Activated CD4-positive, alpha-beta T cell treated with anti-CD3 and anti-CD28 coated beads for 36 hours (primary cell): ENCODE measurements around the gene PGAM4. TPM values are rescaled to one million over a fixed set of nuclear protein-coding genes. Genes with fewer than 3 reads are reported as not detected.
"Not testable (repeated sequence)": the region's sequence is repeated elsewhere in the genome, so short reads cannot be mapped to it uniquely, and the experiment has no call there.

Experiments used
- ATAC-seq: fragments of 200-7000 bp; cut with Tn5 transposase; one replicate; pipeline ENCODE4 v1.10.0; 2021; ENCODE audit warnings: mild to moderate bottlenecking, moderate library complexity
- CTCF ChIA-PET: fragments of 350-600 bp; sonication (Branson Sonifier 250); formaldehyde crosslinking; loops from one replicate; lab custom pipeline; 2021; ENCODE audit warnings: antibody characterized with exemption; lab: Charles Lee
- POLR2A ChIA-PET: fragments of 350-600 bp; sonication (Branson Sonifier 250); formaldehyde crosslinking; loops from one replicate; lab custom pipeline; 2021; ENCODE audit warnings: antibody characterized with exemption, inconsistent platforms; lab: Charles Lee
- DNase-seq: peaks from one replicate; pipeline ENCODE4 v3.0.0-alpha.2; 2020
- H3K27ac Mint-ChIP-seq: one replicate; pipeline ENCODE4 v1.8.0; 2021; ENCODE audit warnings: mixed read lengths
- H3K27me3 Mint-ChIP-seq: one replicate; pipeline ENCODE4 v1.8.0; 2021; ENCODE audit warnings: mixed read lengths
- H3K36me3 Mint-ChIP-seq: one replicate; pipeline ENCODE4 v1.8.0; 2021; ENCODE audit warnings: low read depth, mixed read lengths
- H3K4me1 Mint-ChIP-seq: one replicate; pipeline ENCODE4 v1.8.0; 2021; ENCODE audit warnings: mixed read lengths
- H3K4me3 Mint-ChIP-seq: one replicate; pipeline ENCODE4 v1.8.0; 2021; ENCODE audit warnings: mild to moderate bottlenecking, moderate library complexity, mixed read lengths
- H3K9me3 Mint-ChIP-seq: one replicate; pipeline ENCODE4 v1.8.0; 2021; ENCODE audit warnings: low read depth, mixed read lengths
- intact Hi-C, 2 experiments: fragments of 100-400 bp; cut with DNase I in 1 of 2; cut with micrococcal nuclease in 1 of 2; formaldehyde crosslinking; loops; one replicate each; pipeline versions ENCODE4 v1.14.2 to v1.15.1; 2022 to 2024; cut with DNase I, micrococcal nuclease
- total RNA-seq, 2 experiments: library from RNA; stranded (reverse); gene quantifications; one replicate each; pipeline ENCODE4 v1.2.3, GENCODE V29; 2021

PGAM4 gene
- total RNA-seq, 2 experiments from 2014 or later = 0.55 TPM; not detected in 1

- POLR2A ChIA-PET = no interaction called here
- no peak overlapping the region for H3K4me3 Mint-ChIP-seq
- ATAC-seq (no peak), DNase-seq (no peak)
- H3K27me3 Mint-ChIP-seq = no peaks in the 10 kb centered on the region
- H3K36me3 Mint-ChIP-seq = peaks cover 3% of the 10 kb centered on the region
- CTCF ChIA-PET = no interaction called here
- H3K9me3 Mint-ChIP-seq = no peaks in the 10 kb centered on the region
- H3K27ac Mint-ChIP-seq = no peak overlapping the region
- intact Hi-C loops = no loop called here
- peaks cover 18% of the 10 kb centered on the region for H3K4me1 Mint-ChIP-seq
Observed at GRCh38 chrX:77953708-77954107, 15.7 kb downstream of the PGAM4 start.

GRCh38 chrX:77953302-77953701, 16.1 kb downstream of the PGAM4 start:
- Mint-ChIP-seq H3K27me3 (no peaks in the 10 kb centered on the region), H3K4me3 (no peak overlapping the region), H3K27ac (no peak overlapping the region), H3K9me3 (no peaks in the 10 kb centered on the region), H3K36me3 (peaks cover 3% of the 10 kb centered on the region), H3K4me1 (peaks cover 18% of the 10 kb centered on the region)
- ATAC-seq (no peak), DNase-seq (no peak)
- CTCF ChIA-PET = no interaction called here
- intact Hi-C loops = no loop called here
- POLR2A ChIA-PET = no interaction called here

- H3K36me3 Mint-ChIP-seq = no peaks in the 10 kb centered on the region
- H3K9me3 Mint-ChIP-seq = no peaks in the 10 kb centered on the region
- DNase-seq (no peak), ATAC-seq (no peak)
- peaks cover 11% of the 10 kb centered on the region for H3K4me1 Mint-ChIP-seq
- intact Hi-C loops = no loop called here
- ChIA-PET POLR2A (no interaction called here), CTCF (no interaction called here)
- H3K27ac Mint-ChIP-seq = no peak overlapping the region
- no peaks in the 10 kb centered on the region for H3K27me3 Mint-ChIP-seq
- no peak overlapping the region for H3K4me3 Mint-ChIP-seq
Observed at GRCh38 chrX:77952173-77952572, 17.3 kb downstream of the PGAM4 start.

- CTCF ChIA-PET = interaction anchor here (0.6 kb wide), 1 partner anchor 170 kb away, joined by 3 read pairs; no protein-coding TSS in a partner anchor
- intact Hi-C loops = no loop called here
- Mint-ChIP-seq H3K4me3 (no peak overlapping the region), H3K4me1 (peaks cover 6% of the 10 kb centered on the region), H3K27me3 (no peaks in the 10 kb centered on the region), H3K36me3 (no peaks in the 10 kb centered on the region), H3K9me3 (no peaks in the 10 kb centered on the region), H3K27ac (no peak overlapping the region)
- POLR2A ChIA-PET = no interaction called here
- DNase-seq (no peak), ATAC-seq (no peak)
Observed at GRCh38 chrX:77949840-77950239, 19.6 kb downstream of the PGAM4 start.

GRCh38 chrX:77946571-77946970, 22.9 kb downstream of the PGAM4 start:
- Mint-ChIP-seq H3K27me3 (no peaks in the 10 kb centered on the region), H3K4me3 (no peak overlapping the region), H3K27ac (no peak overlapping the region), H3K4me1 (peaks cover 8% of the 10 kb centered on the region), H3K36me3 (peaks cover 1% of the 10 kb centered on the region), H3K9me3 (no peaks in the 10 kb centered on the region)
- intact Hi-C loops = no loop called here
- ChIA-PET CTCF (interaction anchor here (0.6 kb wide), 1 partner anchor 36 kb away, joined by 4 read pairs; no protein-coding TSS in a partner anchor), POLR2A (no interaction called here)
- ATAC-seq (no peak), DNase-seq (no peak)

- ATAC-seq = no peak
- ChIA-PET CTCF (no interaction called here), POLR2A (no interaction called here)
- Mint-ChIP-seq H3K36me3 (peaks cover 1% of the 10 kb centered on the region), H3K27me3 (no peaks in the 10 kb centered on the region), H3K27ac (no peak overlapping the region), H3K4me1 (peaks cover 8% of the 10 kb centered on the region), H3K9me3 (no peaks in the 10 kb centered on the region), H3K4me3 (no peak overlapping the region)
- intact Hi-C loops = no loop called here
- DNase-seq = no peak
Observed at GRCh38 chrX:77945910-77946545, 23.4 kb downstream of the PGAM4 start.

- DNase-seq, ATAC-seq, intact Hi-C loops, H3K4me1 Mint-ChIP-seq, H3K27me3 Mint-ChIP-seq, POLR2A ChIA-PET, H3K27ac Mint-ChIP-seq, H3K4me3 Mint-ChIP-seq, CTCF ChIA-PET, H3K9me3 Mint-ChIP-seq, H3K36me3 Mint-ChIP-seq: not testable (repeated sequence)
Observed at GRCh38 chrX:77945031-77945430, 24.4 kb downstream of the PGAM4 start.

GRCh38 chrX:77938083-77938680, 31.3 kb downstream of the PGAM4 start:
- ATAC-seq = no peak
- peaks cover 7% of the 10 kb centered on the region for H3K4me1 Mint-ChIP-seq
- H3K27me3 Mint-ChIP-seq = no peaks in the 10 kb centered on the region
- no peaks in the 10 kb centered on the region for H3K36me3 Mint-ChIP-seq
- intact Hi-C loops = no loop called here
- H3K4me3 Mint-ChIP-seq = no peak overlapping the region
- ChIA-PET CTCF (no interaction called here), POLR2A (no interaction called here)
- H3K9me3 Mint-ChIP-seq = no peaks in the 10 kb centered on the region
- DNase-seq = no peak
- no peak overlapping the region for H3K27ac Mint-ChIP-seq

- intact Hi-C loops = no loop called here
- Mint-ChIP-seq H3K9me3 (no peaks in the 10 kb centered on the region), H3K4me3 (no peak overlapping the region), H3K4me1 (peaks cover 2% of the 10 kb centered on the region), H3K27me3 (no peaks in the 10 kb centered on the region), H3K36me3 (no peaks in the 10 kb centered on the region), H3K27ac (no peak overlapping the region)
- no peak for DNase-seq
- ATAC-seq = no peak
- ChIA-PET POLR2A (no interaction called here), CTCF (no interaction called here)
Observed at GRCh38 chrX:77937291-77937690, 32.1 kb downstream of the PGAM4 start.

GRCh38 chrX:77936299-77936698, 33.1 kb downstream of the PGAM4 start:
- ATAC-seq (no peak), DNase-seq (no peak)
- Mint-ChIP-seq H3K4me1 (no peaks in the 10 kb centered on the region), H3K27ac (no peak overlapping the region), H3K36me3 (no peaks in the 10 kb centered on the region), H3K9me3 (no peaks in the 10 kb centered on the region), H3K27me3 (no peaks in the 10 kb centered on the region), H3K4me3 (no peak overlapping the region)
- intact Hi-C loops = no loop called here
- ChIA-PET CTCF (no interaction called here), POLR2A (no interaction called here)

GRCh38 chrX:77935886-77936285, 33.6 kb downstream of the PGAM4 start:
- Mint-ChIP-seq H3K4me3 (no peak overlapping the region), H3K27me3 (no peaks in the 10 kb centered on the region), H3K4me1 (no peaks in the 10 kb centered on the region), H3K9me3 (no peaks in the 10 kb centered on the region), H3K36me3 (no peaks in the 10 kb centered on the region), H3K27ac (no peak overlapping the region)
- no peak for ATAC-seq
- CTCF ChIA-PET = no interaction called here
- POLR2A ChIA-PET = no interaction called here
- intact Hi-C loops = no loop called here
- DNase-seq = no peak

GRCh38 chrX:77930581-77930980, 38.9 kb downstream of the PGAM4 start:
- DNase-seq (no peak), ATAC-seq (no peak)
- intact Hi-C loops = no loop called here
- Mint-ChIP-seq H3K4me3 (no peak overlapping the region), H3K36me3 (no peaks in the 10 kb centered on the region), H3K27me3 (no peaks in the 10 kb centered on the region), H3K27ac (no peak overlapping the region), H3K9me3 (no peaks in the 10 kb centered on the region), H3K4me1 (peaks cover 1% of the 10 kb centered on the region)
- ChIA-PET POLR2A (no interaction called here), CTCF (no interaction called here)
